SKM-1 (cell line): ENCODE data around the gene MCUR1.
"Not testable (repeated sequence)": the region's sequence is repeated elsewhere in the genome, so short reads cannot be mapped to it uniquely, and the experiment has no call there.

ENCODE experiments used
- DNase-seq: peaks from one replicate; lab custom pipeline; 2025; ENCODE audit not compliant: unreplicated experiment; lab: John Stamatoyannopoulos, UW

MCUR1 gene

GRCh38 chr6:13778028-13778427 is 36.3 kb downstream of the MCUR1 start:
- no peak for DNase-seq

DNA sequence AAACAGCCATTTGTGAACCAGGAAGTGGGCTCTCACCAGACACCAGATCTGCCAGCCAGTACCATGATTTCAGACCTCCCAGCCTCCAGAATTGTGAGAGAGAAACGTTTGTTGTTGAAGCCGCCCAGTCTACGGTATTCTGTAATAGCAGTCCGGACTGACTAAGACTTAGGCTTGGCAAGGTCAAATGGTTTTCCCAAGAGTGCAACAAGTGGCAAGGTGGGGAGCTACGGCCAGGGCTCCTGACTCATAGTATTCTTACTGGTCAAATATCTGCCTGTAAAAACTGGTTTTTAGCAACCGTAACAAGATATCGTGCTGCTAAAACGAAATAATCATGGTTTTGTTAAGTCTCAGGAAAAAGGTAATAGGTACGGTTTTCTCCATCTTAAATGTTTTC is 37.8 kb downstream of the MCUR1 start:
- no peak for DNase-seq

GRCh38 chr6:13775466-13775865 is 38.9 kb downstream of the MCUR1 start:
- DNase-seq: not testable (repeated sequence)

GRCh38 chr6:13772358-13773030 is 41.9 kb downstream of the MCUR1 start:
- not testable (repeated sequence) for DNase-seq

GRCh38 chr6:13769655-13770053 is 44.7 kb downstream of the MCUR1 start:
- DNase-seq: no peak

- no peak for DNase-seq
Measured at GRCh38 chr6:13769034-13769654, 45.2 kb downstream of the MCUR1 start.

- no peak for DNase-seq
Measured at GRCh38 chr6:13767121-13767808, 47.1 kb downstream of the MCUR1 start.

DNA sequence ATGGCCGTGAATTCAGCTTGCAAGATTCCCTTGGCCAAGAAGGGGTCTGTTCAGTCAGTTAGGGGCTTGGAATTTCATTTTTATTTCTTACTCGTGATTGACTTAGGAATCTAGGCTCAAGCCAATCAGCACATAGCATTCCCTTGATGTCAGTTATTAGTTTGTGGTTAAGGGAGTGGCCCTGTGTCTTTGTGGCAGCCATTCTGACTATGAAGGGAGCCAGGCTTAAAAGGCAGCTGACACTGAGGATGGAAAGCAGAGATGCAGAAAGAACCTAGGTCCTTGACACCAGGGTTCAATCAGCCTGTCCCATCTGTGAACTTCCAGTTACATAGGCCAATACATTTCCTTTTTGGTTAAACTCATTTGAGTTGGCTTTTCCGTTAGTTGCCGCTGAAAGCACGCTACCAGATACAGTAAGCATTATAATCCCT is 48.1 kb downstream of the MCUR1 start:
- no peak for DNase-seq

GRCh38 chr6:13765570-13765969 is 48.8 kb downstream of the MCUR1 start:
- DNase-seq: no peak

GRCh38 chr6:13764996-13765395 is 49.4 kb downstream of the MCUR1 start:
- no peak for DNase-seq

- no peak for DNase-seq
Measured at GRCh38 chr6:13763740-13764381, 50.5 kb downstream of the MCUR1 start.

- peak; percentile 85 for DNase-seq
Measured at GRCh38 chr6:13762611-13763441, 51.5 kb downstream of the MCUR1 start.

- DNase-seq: no peak
Measured at GRCh38 chr6:13761361-13762036, 52.9 kb downstream of the MCUR1 start.

DNA sequence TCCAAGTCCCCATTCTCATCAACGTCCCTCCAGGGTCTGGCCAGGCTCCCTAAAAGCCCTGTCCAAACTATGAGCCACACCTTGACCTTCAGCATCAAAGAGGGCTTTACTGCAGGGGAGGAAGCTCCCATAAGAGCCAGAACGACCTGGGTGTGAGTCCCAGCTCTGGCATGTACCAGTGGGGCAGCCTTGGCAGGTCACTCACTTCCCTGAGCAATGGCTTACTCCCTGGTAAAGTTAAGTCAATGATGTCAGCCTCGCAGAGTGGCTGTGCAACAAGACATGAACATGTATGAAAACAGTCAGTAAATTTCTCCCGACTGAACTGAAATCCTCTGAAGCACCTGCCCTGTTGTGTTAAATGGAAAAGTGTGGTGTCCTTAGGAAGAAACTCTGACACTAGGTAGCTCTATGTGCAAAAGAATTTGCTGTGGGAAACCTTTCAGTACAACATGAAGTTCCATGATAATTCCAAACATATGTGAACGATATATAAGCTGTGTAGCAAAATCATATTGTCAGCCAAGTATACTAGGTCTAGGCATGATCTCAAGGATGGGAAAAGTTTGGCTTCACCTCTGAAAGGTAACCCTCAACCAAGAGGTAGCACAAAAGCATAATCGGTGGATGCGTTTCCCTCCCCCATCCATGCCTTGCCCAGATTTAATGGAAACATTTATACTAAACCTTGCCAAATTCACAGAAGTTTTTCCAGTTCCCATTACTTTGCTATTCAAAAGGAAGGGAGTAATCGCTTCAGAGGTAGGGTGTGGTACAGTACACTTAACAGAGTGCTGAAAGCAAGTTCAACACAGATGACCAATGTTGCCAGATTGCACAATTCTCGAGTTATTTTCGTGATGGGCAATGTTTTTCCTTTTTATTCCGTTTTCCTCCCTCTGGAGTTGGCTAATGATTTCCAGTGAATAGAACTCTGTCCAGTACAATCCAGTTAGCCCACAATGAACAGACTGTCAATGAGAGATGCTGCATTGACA is 53.8 kb downstream of the MCUR1 start:
- DNase-seq: peak; percentile 8

- DNase-seq: no peak
Measured at GRCh38 chr6:13759025-13759424, 55.3 kb downstream of the MCUR1 start.

DNA sequence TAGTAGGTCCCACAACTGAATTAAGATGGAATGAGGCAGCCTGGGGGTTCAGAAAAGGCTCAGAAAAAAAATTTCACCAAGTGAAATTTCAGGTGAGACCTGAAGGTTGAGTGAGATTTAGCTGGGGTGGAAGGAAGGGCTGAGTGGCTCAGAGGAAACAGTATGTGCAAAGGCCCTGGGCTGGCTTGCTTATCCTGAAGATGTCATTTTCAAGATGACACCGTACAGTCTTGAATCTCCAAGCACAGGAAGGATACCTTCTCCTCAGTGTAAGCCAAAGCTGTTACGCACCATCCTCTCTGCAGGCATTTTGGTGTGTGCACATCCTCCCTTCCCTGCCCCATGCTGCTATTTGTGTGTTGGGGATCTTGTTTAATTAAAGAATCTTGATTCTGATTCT is 59.7 kb downstream of the MCUR1 start:
- no peak for DNase-seq

- no peak for DNase-seq
Measured at GRCh38 chr6:13743736-13744127, 70.6 kb downstream of the MCUR1 start.

DNA sequence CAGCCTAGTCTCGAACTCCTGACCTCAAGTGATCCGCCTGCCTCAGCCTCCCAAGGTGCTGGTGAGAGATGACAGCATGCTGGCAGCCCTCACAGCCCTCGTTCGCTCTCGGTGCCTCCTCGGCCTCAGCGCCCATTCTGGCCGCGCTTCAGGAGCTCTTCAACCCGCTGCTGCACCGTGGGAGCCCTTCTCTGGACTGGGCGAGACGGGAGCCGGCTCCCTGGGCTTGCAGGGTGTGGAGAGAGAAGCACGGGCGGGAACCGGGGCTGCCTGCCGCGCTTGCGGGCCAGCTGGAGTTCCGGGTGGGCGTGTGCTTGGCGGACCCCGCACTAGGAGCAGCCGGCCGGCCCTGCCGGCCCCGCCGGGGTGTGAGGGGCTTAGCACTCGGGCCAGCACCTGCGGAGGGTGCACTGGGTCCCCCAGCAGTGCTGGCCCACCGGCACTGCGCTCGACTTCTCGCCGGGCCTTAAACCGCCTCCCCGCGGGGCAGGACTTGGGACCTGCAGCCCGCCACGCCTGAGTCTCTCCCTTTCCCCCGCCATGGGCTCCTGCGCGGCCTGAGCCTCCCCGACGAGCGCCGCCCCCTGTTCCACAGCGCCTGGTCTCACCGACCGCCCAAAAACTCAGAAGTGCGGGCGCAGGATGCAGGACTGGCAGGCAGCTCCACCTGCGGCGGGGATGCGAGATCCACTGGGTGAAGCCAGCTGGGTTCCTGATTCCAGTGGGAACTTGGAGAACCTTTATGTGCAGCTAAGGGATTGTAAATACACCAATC is 71.2 kb downstream of the MCUR1 start:
- no peak for DNase-seq
